Endothelial cell of umbilical vein (primary cell): ENCODE results near the gene VSTM2B. TPM values are rescaled to one million over a fixed set of nuclear protein-coding genes. Genes with fewer than 3 reads are reported as not detected.

Experiments used
- BruUV-seq: library from RNA; stranded (reverse); fragments of 400-500 nt; replicated peaks from 2 replicates; lab custom pipeline; 2021; lab: Mats Ljungman, UMichigan
- CTCF ChIA-PET: fragments of 300-600, 350-600 bp; sonication (Branson Sonifier 250); formaldehyde crosslinking; loops from one replicate; lab custom pipeline; 2021; ENCODE audit warnings: antibody characterized with exemption, inconsistent platforms; lab: Charles Lee
- POLR2A ChIA-PET: fragments of 300-600, 350-600 bp; sonication (Branson Sonifier 250); formaldehyde crosslinking; loops from one replicate; lab custom pipeline; 2021; ENCODE audit warnings: antibody characterized with exemption, inconsistent platforms; lab: Charles Lee
- DNase-seq: peaks from one replicate; pipeline ENCODE4 v3.0.0-alpha.2; 2011; ENCODE audit warnings: low read depth, low spot score
- FAIRE-seq: peaks from 2 replicates; lab custom pipeline; 2011; peaks lifted over from hg19 to GRCh38; lab: Jason Lieb, UNC
- H2AFZ ChIP-seq: 2 replicates; pipeline ENCODE4 v1.6.0; 2012; ENCODE audit warnings: low read depth, low read length, control low read depth, inconsistent platforms
- H3K27ac ChIP-seq: 2 replicates; pipeline ENCODE4 v1.5.1; 2011; ENCODE audit warnings: low read depth, mild to moderate bottlenecking, control low read depth, low read length, moderate library complexity; ENCODE audit not compliant: insufficient read depth
- H3K27me3 ChIP-seq, 2 experiments: 2 replicates each; pipeline versions ENCODE4 v1.6.0 to v1.6.1; 2011; ENCODE audit warnings: low read length in 2 of 2, mixed read lengths in 1 of 2; ENCODE audit not compliant: control insufficient read depth in 2 of 2, insufficient read depth in 2 of 2
- H3K36me3 ChIP-seq, 2 experiments: 2 replicates in 1 of 2; 3 replicates in 1 of 2; pipeline ENCODE4 v1.5.1; 2011; ENCODE audit warnings: low read length in 2 of 2, mild to moderate bottlenecking in 1 of 2, moderate library complexity in 1 of 2; ENCODE audit not compliant: control insufficient read depth in 2 of 2, insufficient read depth in 2 of 2; ENCODE audit errors: extremely low read depth in 1 of 2
- H3K4me1 ChIP-seq: 3 replicates; pipeline ENCODE4 v1.5.1; 2011; ENCODE audit warnings: mild to moderate bottlenecking, low read length; ENCODE audit not compliant: control insufficient read depth, insufficient read depth; ENCODE audit errors: extremely low read depth
- H3K4me2 ChIP-seq: 2 replicates; pipeline ENCODE4 v1.6.1; 2011; ENCODE audit warnings: low read length, control low read depth, mixed read lengths; ENCODE audit not compliant: insufficient read depth
- H3K4me3 ChIP-seq, 3 experiments: fragments of 200-600 bp in 1 of 3; sonication (generic), shearing (Covaris generic) in 1 of 3; replicated peaks in 1 of 3; 2 replicates each; pipeline ENCODE4 v1.5.1; 2011 to 2016; ENCODE audit warnings: control low read depth in 3 of 3, low read length in 3 of 3, mild to moderate bottlenecking in 2 of 3, inconsistent platforms in 1 of 3, low read depth in 1 of 3, moderate library complexity in 1 of 3; ENCODE audit not compliant: insufficient read depth in 1 of 3
- H3K79me2 ChIP-seq: 2 replicates; pipeline ENCODE4 v1.6.0; 2012; ENCODE audit warnings: low read length, inconsistent platforms; ENCODE audit not compliant: control insufficient read depth, insufficient read depth
- H3K9ac ChIP-seq: replicated peaks from 2 replicates; pipeline ENCODE3; 2011; ENCODE audit warnings: low read length, control low read depth; ENCODE audit not compliant: insufficient read depth; ENCODE audit errors: extremely low read depth
- H3K9me1 ChIP-seq: replicated peaks from 3 replicates; pipeline ENCODE4 v1.6.0; 2011; ENCODE audit warnings: mild to moderate bottlenecking, low read length; ENCODE audit not compliant: control insufficient read depth, insufficient read depth; ENCODE audit errors: extremely low read depth
- H3K9me3 ChIP-seq: replicated peaks from 2 replicates; pipeline ENCODE4 v1.5.1; 2012; ENCODE audit warnings: low read length, inconsistent platforms; ENCODE audit not compliant: control insufficient read depth, insufficient read depth
- H4K20me1 ChIP-seq: replicated peaks from 2 replicates; pipeline ENCODE3; 2011; ENCODE audit warnings: mild to moderate bottlenecking, low read length; ENCODE audit not compliant: control insufficient read depth, insufficient read depth; ENCODE audit errors: extremely low read depth
- GATA2 ChIP-seq: IDR thresholded peaks from 2 replicates; pipeline ENCODE4 v1.7.0; 2011; ENCODE audit warnings: low read depth, mild to moderate bottlenecking, moderate library complexity, mixed read lengths, low read length; ENCODE audit not compliant: insufficient read length, insufficient read depth
- JUN ChIP-seq: IDR thresholded peaks from 2 replicates; pipeline ENCODE4 v1.6.1; 2011; ENCODE audit warnings: borderline replicate concordance, low read depth; ENCODE audit not compliant: insufficient read length, insufficient read depth
- POLR2A ChIP-seq: IDR thresholded peaks from 2 replicates; pipeline ENCODE4 v1.6.1; 2012; ENCODE audit warnings: low read depth, mild to moderate bottlenecking, control low read depth, low read length
- POLR2AphosphoS5 ChIP-seq: IDR thresholded peaks from 2 replicates; pipeline ENCODE4 v1.6.1; 2012; ENCODE audit warnings: low read depth, mild to moderate bottlenecking, control low read depth, low read length, moderate library complexity; ENCODE audit not compliant: insufficient read depth
- dilution Hi-C: fragments of 300-500 bp; cut with MboI; formaldehyde crosslinking; loops from one replicate; pipeline ENCODE4 v1.15.0; 2019; ENCODE audit warnings: low sequenced_read_pairs; ENCODE audit not compliant: extremely low pct_ligation_motif_present
- intact Hi-C: fragments of 100-400 bp; cut with micrococcal nuclease; formaldehyde crosslinking; loops from one replicate; pipeline ENCODE4 v1.10.0; 2022
- polyA plus RNA-seq, 4 experiments: library from polyadenylated mRNA; depleted of rRNA in 3 of 4; stranded (reverse) in 3 of 4; unstranded in 1 of 4; fragments of >200 nt; gene quantifications; 2 replicates each; pipeline versions ENCODE4 v1.2.1 to v1.2.3, GENCODE V29; 2011 to 2012; ENCODE audit warnings: missing spikeins in 1 of 4
- total RNA-seq: library from RNA; stranded (reverse); gene quantifications from 2 replicates; pipeline ENCODE4 v1.2.3, GENCODE V29; 2021
- TF ChIP-seq, protein P1 (sequence below), 2 donors: IDR thresholded peaks; 1 replicate in 1 of 2; 2 replicates in 1 of 2; pipeline ENCODE4 v1.5.1; 2011; ENCODE audit warnings: low read length in 2 of 2, mild to moderate bottlenecking in 2 of 2, moderate library complexity in 2 of 2, control low read depth in 1 of 2, inconsistent platforms in 1 of 2, low read depth in 1 of 2; ENCODE audit not compliant: insufficient read depth in 1 of 2; ENCODE audit errors: extremely low read depth in 1 of 2
- TF ChIP-seq, protein P2 (sequence below): IDR thresholded peaks from 2 replicates; pipeline ENCODE4 v1.6.1; 2011; ENCODE audit not compliant: insufficient read depth, insufficient read length

The VSTM2B gene
- total and polyA plus RNA-seq, 2 donors (not counting 3 experiments of a cell fraction or from before 2014, with no cell fraction given), result not detected

DNA sequence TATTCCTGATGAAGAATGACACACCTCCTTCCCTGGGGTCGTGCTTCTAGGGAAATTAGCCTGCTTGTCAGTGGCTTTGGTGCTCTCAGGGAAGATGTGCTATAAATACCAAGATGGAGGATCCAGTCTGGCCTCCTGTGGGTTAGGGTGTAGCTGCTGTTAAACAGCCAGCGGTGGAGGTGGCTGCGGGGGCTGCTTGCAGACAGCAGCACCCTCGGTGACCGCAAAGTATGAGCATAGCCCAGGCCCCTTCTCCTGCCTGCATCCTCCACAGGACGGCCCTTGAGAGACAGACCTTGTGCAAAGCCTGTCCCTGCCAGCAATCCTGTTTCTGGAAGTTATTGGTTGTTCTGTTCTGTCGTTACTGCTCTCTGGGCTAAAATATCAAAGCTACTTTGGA is 11.4 kb downstream of the VSTM2B start:
- Histone ChIP-seq H3K36me3 (no peaks in the 10 kb centered on the region), H3K9ac (no peak overlapping the region), H3K4me3 (no peak overlapping the region), H3K27ac (no peak overlapping the region), H2AFZ (no peak overlapping the region), H3K79me2 (no peaks in the 10 kb centered on the region), H3K4me1 (no peaks in the 10 kb centered on the region), H3K9me1 (no peaks in the 10 kb centered on the region), H4K20me1 (no peaks in the 10 kb centered on the region), H3K27me3 (no peaks in the 10 kb centered on the region), H3K9me3 (no peaks in the 10 kb centered on the region), H3K4me2 (no peak overlapping the region)
- dilution Hi-C loops, result no loop called here
- TF ChIP-seq, protein P1, sequence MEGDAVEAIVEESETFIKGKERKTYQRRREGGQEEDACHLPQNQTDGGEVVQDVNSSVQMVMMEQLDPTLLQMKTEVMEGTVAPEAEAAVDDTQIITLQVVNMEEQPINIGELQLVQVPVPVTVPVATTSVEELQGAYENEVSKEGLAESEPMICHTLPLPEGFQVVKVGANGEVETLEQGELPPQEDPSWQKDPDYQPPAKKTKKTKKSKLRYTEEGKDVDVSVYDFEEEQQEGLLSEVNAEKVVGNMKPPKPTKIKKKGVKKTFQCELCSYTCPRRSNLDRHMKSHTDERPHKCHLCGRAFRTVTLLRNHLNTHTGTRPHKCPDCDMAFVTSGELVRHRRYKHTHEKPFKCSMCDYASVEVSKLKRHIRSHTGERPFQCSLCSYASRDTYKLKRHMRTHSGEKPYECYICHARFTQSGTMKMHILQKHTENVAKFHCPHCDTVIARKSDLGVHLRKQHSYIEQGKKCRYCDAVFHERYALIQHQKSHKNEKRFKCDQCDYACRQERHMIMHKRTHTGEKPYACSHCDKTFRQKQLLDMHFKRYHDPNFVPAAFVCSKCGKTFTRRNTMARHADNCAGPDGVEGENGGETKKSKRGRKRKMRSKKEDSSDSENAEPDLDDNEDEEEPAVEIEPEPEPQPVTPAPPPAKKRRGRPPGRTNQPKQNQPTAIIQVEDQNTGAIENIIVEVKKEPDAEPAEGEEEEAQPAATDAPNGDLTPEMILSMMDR (IDR thresholded peaks at IDR 0.05; ENCODE audit: extremely low read depth in 1 of 2, insufficient read depth in 1 of 2, low read depth in 1 of 2, low read length in 2 of 2), result no peak
- no peak for TF ChIP-seq JUN
- no peak for TF ChIP-seq POLR2AphosphoS5
- no peak for TF ChIP-seq GATA2
- TF ChIP-seq, protein P2, sequence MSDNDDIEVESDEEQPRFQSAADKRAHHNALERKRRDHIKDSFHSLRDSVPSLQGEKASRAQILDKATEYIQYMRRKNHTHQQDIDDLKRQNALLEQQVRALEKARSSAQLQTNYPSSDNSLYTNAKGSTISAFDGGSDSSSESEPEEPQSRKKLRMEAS, result no peak
- no peak for TF ChIP-seq POLR2A
- ChIA-PET CTCF (no interaction called here), POLR2A (no interaction called here)
- BruUV-seq, result no TSS peak
- FAIRE-seq (no peak), DNase-seq (no peak)
- intact Hi-C loops, result no loop called here

DNA sequence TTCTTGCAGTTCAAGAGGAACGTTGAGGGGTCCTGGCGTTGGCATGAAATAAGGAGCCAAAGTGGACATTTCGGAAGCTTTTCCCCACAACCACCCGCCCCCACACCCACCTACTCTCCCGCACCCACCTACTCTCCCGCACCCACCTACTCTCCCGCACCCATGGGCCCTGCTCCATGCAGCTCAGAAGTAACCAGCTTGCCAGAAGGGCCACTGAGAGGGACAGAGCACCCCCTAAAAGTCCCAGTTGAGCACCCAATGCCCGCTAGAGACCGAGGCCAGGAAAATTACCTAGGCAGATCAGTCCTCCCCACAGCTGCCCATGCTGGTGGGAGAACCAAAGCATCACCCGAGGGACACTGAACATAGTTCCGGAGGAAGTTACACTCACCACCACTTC is 11.8 kb downstream of the VSTM2B start:
- BruUV-seq, result no TSS peak
- Histone ChIP-seq H3K79me2 (no peaks in the 10 kb centered on the region), H3K4me3 (no peak overlapping the region), H3K9me1 (no peaks in the 10 kb centered on the region), H3K4me1 (no peaks in the 10 kb centered on the region), H4K20me1 (no peaks in the 10 kb centered on the region), H2AFZ (no peak overlapping the region), H3K4me2 (no peak overlapping the region), H3K9me3 (no peaks in the 10 kb centered on the region), H3K9ac (no peak overlapping the region), H3K27me3 (no peaks in the 10 kb centered on the region), H3K36me3 (no peaks in the 10 kb centered on the region), H3K27ac (no peak overlapping the region)
- TF ChIP-seq JUN, result no peak
- ChIA-PET CTCF (no interaction called here), POLR2A (no interaction called here)
- FAIRE-seq (no peak), DNase-seq (no peak)
- intact Hi-C loops (no loop called here), dilution Hi-C loops (no loop called here)
